ENCODE results near the gene PLXNA4. TPM values are rescaled to one million over a fixed set of nuclear protein-coding genes. Genes with fewer than 3 reads are reported as not detected.

The PLXNA4 gene
- total RNA-seq, 1 experiment from 2014 or later, result 0.10 TPM

DNA sequence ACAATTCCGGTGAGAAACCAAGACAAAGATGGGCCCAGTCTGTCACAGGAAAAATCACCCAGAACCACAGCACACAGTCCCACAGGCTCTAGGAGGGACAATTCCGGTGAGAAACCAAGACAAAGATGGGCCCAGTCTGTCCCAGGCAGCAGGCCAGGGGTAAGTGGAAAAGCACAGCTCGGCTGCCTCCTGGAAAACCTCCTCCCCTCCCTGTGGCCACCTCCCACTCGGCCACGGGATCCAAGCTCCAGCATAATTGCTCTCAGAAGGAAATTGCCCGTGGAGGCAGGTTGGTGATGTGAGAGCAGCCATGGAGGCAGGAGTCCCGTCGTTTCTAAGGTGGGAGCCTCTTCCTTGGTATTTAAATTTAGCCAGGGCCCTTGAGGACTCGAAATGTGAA is 95.7 kb downstream of the PLXNA4 start:
- H3K27ac ChIP-seq (ENCODE audit: low read length), result no peak overlapping the region
- H3K36me3 ChIP-seq (ENCODE audit: control insufficient read depth, insufficient read depth, low read length), result no peaks in the 10 kb centered on the region
- in situ Hi-C loops (cut with HindIII; ENCODE audit: low pct_unique_long_range_greater_than_20kb, low sequenced_read_pairs), result no loop called here
- no TSS peak for BruUV-seq (replicated peaks)
- H3K27me3 ChIP-seq (ENCODE audit: control insufficient read depth, insufficient read depth, low read length), result peaks cover 18% of the 10 kb centered on the region
- TF ChIP-seq, protein P1, sequence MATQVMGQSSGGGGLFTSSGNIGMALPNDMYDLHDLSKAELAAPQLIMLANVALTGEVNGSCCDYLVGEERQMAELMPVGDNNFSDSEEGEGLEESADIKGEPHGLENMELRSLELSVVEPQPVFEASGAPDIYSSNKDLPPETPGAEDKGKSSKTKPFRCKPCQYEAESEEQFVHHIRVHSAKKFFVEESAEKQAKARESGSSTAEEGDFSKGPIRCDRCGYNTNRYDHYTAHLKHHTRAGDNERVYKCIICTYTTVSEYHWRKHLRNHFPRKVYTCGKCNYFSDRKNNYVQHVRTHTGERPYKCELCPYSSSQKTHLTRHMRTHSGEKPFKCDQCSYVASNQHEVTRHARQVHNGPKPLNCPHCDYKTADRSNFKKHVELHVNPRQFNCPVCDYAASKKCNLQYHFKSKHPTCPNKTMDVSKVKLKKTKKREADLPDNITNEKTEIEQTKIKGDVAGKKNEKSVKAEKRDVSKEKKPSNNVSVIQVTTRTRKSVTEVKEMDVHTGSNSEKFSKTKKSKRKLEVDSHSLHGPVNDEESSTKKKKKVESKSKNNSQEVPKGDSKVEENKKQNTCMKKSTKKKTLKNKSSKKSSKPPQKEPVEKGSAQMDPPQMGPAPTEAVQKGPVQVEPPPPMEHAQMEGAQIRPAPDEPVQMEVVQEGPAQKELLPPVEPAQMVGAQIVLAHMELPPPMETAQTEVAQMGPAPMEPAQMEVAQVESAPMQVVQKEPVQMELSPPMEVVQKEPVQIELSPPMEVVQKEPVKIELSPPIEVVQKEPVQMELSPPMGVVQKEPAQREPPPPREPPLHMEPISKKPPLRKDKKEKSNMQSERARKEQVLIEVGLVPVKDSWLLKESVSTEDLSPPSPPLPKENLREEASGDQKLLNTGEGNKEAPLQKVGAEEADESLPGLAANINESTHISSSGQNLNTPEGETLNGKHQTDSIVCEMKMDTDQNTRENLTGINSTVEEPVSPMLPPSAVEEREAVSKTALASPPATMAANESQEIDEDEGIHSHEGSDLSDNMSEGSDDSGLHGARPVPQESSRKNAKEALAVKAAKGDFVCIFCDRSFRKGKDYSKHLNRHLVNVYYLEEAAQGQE (IDR thresholded peaks at IDR 0.05; ENCODE audit: insufficient read depth in 1 of 2, low read depth in 2 of 2, low read length in 1 of 2), result no peak
- no peak for TF ChIP-seq TCF7L2 (IDR thresholded peaks at IDR 0.05; ENCODE audit: low read depth, low read length)
- no peaks in the 10 kb centered on the region for H3K4me1 ChIP-seq (ENCODE audit: control insufficient read depth, insufficient read depth, low read length)
- ATAC-seq (no peak), DNase-seq (ENCODE audit: low read depth, low spot score) (no peak)
- CTCF ChIA-PET, result no interaction called here
- POLR2A ChIA-PET, result no interaction called here
- H3K4me3 ChIP-seq (ENCODE audit: low read depth in 2 of 2, low read length in 2 of 2), result no peak overlapping the region
- H3K9me3 ChIP-seq (ENCODE audit: control insufficient read depth, insufficient read depth, low read depth, low read length), result no peaks in the 10 kb centered on the region
- intact Hi-C loops (cut with micrococcal nuclease; ENCODE audit: unreplicated experiment), result no loop called here

DNA sequence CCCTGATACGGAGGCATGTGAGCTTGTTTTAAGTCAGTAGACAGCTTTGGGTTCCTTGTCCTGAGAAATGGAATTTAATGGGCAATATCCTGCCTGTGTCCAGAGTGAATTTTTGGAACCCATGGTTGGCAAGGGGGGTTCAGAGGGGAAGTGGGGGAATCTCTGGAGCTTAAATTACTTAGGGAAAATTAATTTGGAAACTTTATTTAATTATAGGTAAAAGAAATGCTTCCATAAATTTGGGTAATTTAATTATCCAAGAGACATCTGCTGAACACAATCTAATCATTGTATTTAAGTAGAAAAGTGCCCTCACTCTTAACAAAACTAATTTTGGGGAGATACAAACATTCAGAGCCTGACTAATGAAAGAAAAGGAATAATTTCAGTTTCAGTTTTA is 99.7 kb downstream of the PLXNA4 start:
- in situ Hi-C loops (cut with HindIII; ENCODE audit: low pct_unique_long_range_greater_than_20kb, low sequenced_read_pairs) (no loop called here), intact Hi-C loops (cut with micrococcal nuclease; ENCODE audit: unreplicated experiment) (no loop called here)
- Histone ChIP-seq H3K27ac (ENCODE audit: low read length) (no peak overlapping the region), H3K4me3 (ENCODE audit: low read depth in 2 of 2, low read length in 2 of 2) (no peak overlapping the region), H3K36me3 (ENCODE audit: control insufficient read depth, insufficient read depth, low read length) (no peaks in the 10 kb centered on the region), H3K9me3 (ENCODE audit: control insufficient read depth, insufficient read depth, low read depth, low read length) (no peaks in the 10 kb centered on the region), H3K27me3 (ENCODE audit: control insufficient read depth, insufficient read depth, low read length) (peaks cover 23% of the 10 kb centered on the region), H3K4me1 (ENCODE audit: control insufficient read depth, insufficient read depth, low read length) (no peaks in the 10 kb centered on the region)
- TF ChIP-seq, protein P1 (IDR thresholded peaks at IDR 0.05; ENCODE audit: insufficient read depth in 1 of 2, low read depth in 2 of 2, low read length in 1 of 2), result no peak
- TF ChIP-seq, protein P2, sequence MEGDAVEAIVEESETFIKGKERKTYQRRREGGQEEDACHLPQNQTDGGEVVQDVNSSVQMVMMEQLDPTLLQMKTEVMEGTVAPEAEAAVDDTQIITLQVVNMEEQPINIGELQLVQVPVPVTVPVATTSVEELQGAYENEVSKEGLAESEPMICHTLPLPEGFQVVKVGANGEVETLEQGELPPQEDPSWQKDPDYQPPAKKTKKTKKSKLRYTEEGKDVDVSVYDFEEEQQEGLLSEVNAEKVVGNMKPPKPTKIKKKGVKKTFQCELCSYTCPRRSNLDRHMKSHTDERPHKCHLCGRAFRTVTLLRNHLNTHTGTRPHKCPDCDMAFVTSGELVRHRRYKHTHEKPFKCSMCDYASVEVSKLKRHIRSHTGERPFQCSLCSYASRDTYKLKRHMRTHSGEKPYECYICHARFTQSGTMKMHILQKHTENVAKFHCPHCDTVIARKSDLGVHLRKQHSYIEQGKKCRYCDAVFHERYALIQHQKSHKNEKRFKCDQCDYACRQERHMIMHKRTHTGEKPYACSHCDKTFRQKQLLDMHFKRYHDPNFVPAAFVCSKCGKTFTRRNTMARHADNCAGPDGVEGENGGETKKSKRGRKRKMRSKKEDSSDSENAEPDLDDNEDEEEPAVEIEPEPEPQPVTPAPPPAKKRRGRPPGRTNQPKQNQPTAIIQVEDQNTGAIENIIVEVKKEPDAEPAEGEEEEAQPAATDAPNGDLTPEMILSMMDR (IDR thresholded peaks at IDR 0.05), result no peak
- TF ChIP-seq TCF7L2 (IDR thresholded peaks at IDR 0.05; ENCODE audit: low read depth, low read length), result no peak
- no peak for TF ChIP-seq SIN3A (IDR thresholded peaks at IDR 0.05; ENCODE audit: borderline replicate concordance, insufficient read depth, low read depth, low read length)
- TF ChIP-seq POLR2AphosphoS5 (IDR thresholded peaks at IDR 0.05; ENCODE audit: low read depth, low read length), result no peak
- BruUV-seq (replicated peaks), result no TSS peak
- DNase-seq (ENCODE audit: low read depth, low spot score), result no peak
- ChIA-PET CTCF (no interaction called here), POLR2A (no interaction called here)
- no peak for ATAC-seq

Data from Panc1 (cell line).